H9 (cell line): Measurements from ENCODE around the gene SCUBE3. TPM values are rescaled to one million over a fixed set of nuclear protein-coding genes. Genes with fewer than 3 reads are reported as not detected.

Source experiments
- DNase-seq: peaks from one replicate; pipeline ENCODE4 v3.0.0-alpha.2; 2017
- H2AFZ ChIP-seq: one replicate; pipeline ENCODE4 v1.6.1; 2013; ENCODE audit warnings: mild to moderate bottlenecking, low read length, control low read depth, moderate library complexity
- H2AK5ac ChIP-seq: 2 replicates; pipeline ENCODE4 v1.6.1; 2013; ENCODE audit warnings: low read length, control low read depth, mixed read lengths; ENCODE audit not compliant: insufficient read length
- H2BK120ac ChIP-seq: one replicate; pipeline ENCODE4 v1.6.1; 2013; ENCODE audit warnings: low read depth, mild to moderate bottlenecking, low read length, control low read depth, inconsistent platforms; ENCODE audit not compliant: poor library complexity, severe bottlenecking
- H2BK12ac ChIP-seq: 2 replicates; pipeline ENCODE4 v1.6.1; 2013; ENCODE audit warnings: low read length, control low read depth, mixed read lengths, low read depth; ENCODE audit not compliant: insufficient read length
- H2BK15ac ChIP-seq: 2 replicates; pipeline ENCODE4 v1.6.1; 2013; ENCODE audit warnings: low read depth, low read length, control low read depth
- H2BK20ac ChIP-seq: one replicate; pipeline ENCODE4 v1.6.1; 2013; ENCODE audit warnings: low read depth, mild to moderate bottlenecking, low read length, control low read depth, inconsistent platforms; ENCODE audit not compliant: poor library complexity, severe bottlenecking
- H2BK5ac ChIP-seq: 2 replicates; pipeline ENCODE4 v1.6.1; 2013; ENCODE audit warnings: low read length, control low read depth, mixed read lengths; ENCODE audit not compliant: insufficient read length
- H3K14ac ChIP-seq: 2 replicates; pipeline ENCODE4 v1.6.1; 2013; ENCODE audit warnings: low read length, control low read depth; ENCODE audit not compliant: insufficient read depth
- H3K18ac ChIP-seq: 2 replicates; pipeline ENCODE4 v1.6.1; 2013; ENCODE audit warnings: low read depth, mild to moderate bottlenecking, mixed read lengths, low read length, control low read depth; ENCODE audit not compliant: insufficient read length
- H3K23ac ChIP-seq: 2 replicates; pipeline ENCODE4 v1.6.1; 2013; ENCODE audit warnings: low read length, control low read depth, mixed read lengths, low read depth; ENCODE audit not compliant: insufficient read length
- H3K23me2 ChIP-seq: 2 replicates; pipeline ENCODE4 v1.6.1; 2013; ENCODE audit warnings: low read depth, mild to moderate bottlenecking, mixed read lengths, low read length, control low read depth; ENCODE audit not compliant: insufficient read length, poor library complexity, severe bottlenecking
- H3K27ac ChIP-seq: 2 replicates; pipeline ENCODE4 v1.5.1; 2013; ENCODE audit warnings: low read length, control low read depth, mixed read lengths, low read depth; ENCODE audit not compliant: insufficient read length
- H3K27me3 ChIP-seq: 2 replicates; pipeline ENCODE4 v1.6.1; 2013; ENCODE audit warnings: low read length, control low read depth, inconsistent platforms; ENCODE audit not compliant: insufficient read depth
- H3K4ac ChIP-seq: 2 replicates; pipeline ENCODE4 v1.6.1; 2013; ENCODE audit warnings: low read depth, mild to moderate bottlenecking, control low read depth, inconsistent platforms, low read length, moderate library complexity
- H3K4me1 ChIP-seq: 2 replicates; pipeline ENCODE4 v1.6.1; 2013; ENCODE audit warnings: low read length, control low read depth, inconsistent platforms; ENCODE audit not compliant: insufficient read depth
- H3K4me2 ChIP-seq: 2 replicates; pipeline ENCODE4 v1.6.1; 2013; ENCODE audit warnings: low read length, control low read depth, mixed read lengths; ENCODE audit not compliant: insufficient read length, insufficient read depth
- H3K56ac ChIP-seq: 2 replicates; pipeline ENCODE4 v1.6.1; 2013; ENCODE audit warnings: low read depth, mild to moderate bottlenecking, mixed read lengths, low read length, control low read depth; ENCODE audit not compliant: insufficient read length
- H3K79me1 ChIP-seq: 2 replicates; pipeline ENCODE4 v1.6.1; 2013; ENCODE audit warnings: low read depth, mild to moderate bottlenecking, moderate library complexity, low read length, control low read depth, inconsistent platforms; ENCODE audit not compliant: insufficient read depth, poor library complexity, severe bottlenecking
- H3K79me2 ChIP-seq: 2 replicates; pipeline ENCODE4 v1.6.1; 2013; ENCODE audit warnings: low read length, control low read depth, inconsistent platforms; ENCODE audit not compliant: insufficient read depth
- H3K9ac ChIP-seq: 2 replicates; pipeline ENCODE4 v1.6.1; 2013; ENCODE audit warnings: low read length, control low read depth, mixed read lengths; ENCODE audit not compliant: insufficient read length; ENCODE audit errors: extremely low read depth
- H3K9me3 ChIP-seq: one replicate; pipeline ENCODE4 v1.6.1; 2013; ENCODE audit warnings: low read depth, low read length, inconsistent platforms; ENCODE audit not compliant: control insufficient read depth
- H3T11ph ChIP-seq: one replicate; pipeline ENCODE4 v1.6.1; 2013; ENCODE audit warnings: mild to moderate bottlenecking, low read length, control low read depth, inconsistent platforms
- H4K20me1 ChIP-seq: one replicate; pipeline ENCODE4 v1.6.1; 2013; ENCODE audit not compliant: control insufficient read depth, insufficient read length, insufficient read depth
- H4K5ac ChIP-seq: 2 replicates; pipeline ENCODE4 v1.6.1; 2013; ENCODE audit warnings: low read depth, mild to moderate bottlenecking, mixed read lengths, low read length, control low read depth; ENCODE audit not compliant: insufficient read length
- H4K8ac ChIP-seq: replicated peaks from 2 replicates; pipeline ENCODE4 v1.6.1; 2013; ENCODE audit warnings: low read length, control low read depth, mixed read lengths, low read depth; ENCODE audit not compliant: insufficient read length
- H4K91ac ChIP-seq: 2 replicates; pipeline ENCODE4 v1.6.1; 2013; ENCODE audit warnings: low read depth, mild to moderate bottlenecking, moderate library complexity, mixed read lengths, low read length, control low read depth; ENCODE audit not compliant: insufficient read length
- H3K27ac Mint-ChIP-seq, 3 experiments: 2 replicates in 2 of 3; 3 replicates in 1 of 3; pipeline ENCODE4 v1.8.0; 2020 to 2021; ENCODE audit warnings: mixed read lengths in 3 of 3, mild to moderate bottlenecking in 1 of 3, moderate library complexity in 1 of 3
- H3K27me3 Mint-ChIP-seq: 2 replicates; pipeline ENCODE4 v1.8.0; 2021; ENCODE audit warnings: low read depth, mild to moderate bottlenecking, moderate library complexity, mixed read lengths
- H3K36me3 Mint-ChIP-seq, 3 experiments: 2 replicates in 2 of 3; 3 replicates in 1 of 3; pipeline ENCODE4 v1.8.0; 2020 to 2021; ENCODE audit warnings: low read depth in 3 of 3, mixed read lengths in 3 of 3; ENCODE audit not compliant: insufficient read depth in 1 of 3
- H3K4me1 Mint-ChIP-seq, 2 experiments: 2 replicates each; pipeline ENCODE4 v1.8.0; 2020; ENCODE audit warnings: mixed read lengths in 2 of 2
- H3K4me3 Mint-ChIP-seq, 2 experiments: 2 replicates in 1 of 2; 3 replicates in 1 of 2; pipeline ENCODE4 v1.8.0; 2020 to 2021; ENCODE audit warnings: mild to moderate bottlenecking in 2 of 2, mixed read lengths in 2 of 2, moderate library complexity in 1 of 2
- H3K9me3 Mint-ChIP-seq, 2 experiments: 2 replicates in 1 of 2; 3 replicates in 1 of 2; pipeline ENCODE4 v1.8.0; 2020; ENCODE audit warnings: mild to moderate bottlenecking in 2 of 2, mixed read lengths in 2 of 2, moderate library complexity in 1 of 2
- WGBS: extraction: QIAGEN DNeasy Blood & Tissue Kit; methylation state at CpG from one replicate; pipeline ENCODE4 v1.1.7; 2013; ENCODE audit warnings: missing lambda C conversion rate, low lambda C conversion rate, mixed read lengths; ENCODE audit not compliant: insufficient read length; ENCODE audit errors: extremely low coverage; 5-methylcytosine and 5-hydroxymethylcytosine counted together
- total RNA-seq: library from RNA; stranded (reverse); gene quantifications from 2 replicates; pipeline ENCODE4 v1.2.1, GENCODE V29; 2021
- TF ChIP-seq, protein P1 (sequence below): fragments of 200-600 bp; sonication (generic); conservative IDR thresholded peaks from 3 replicates; pipeline ENCODE4 v1.8.0; 2021; ENCODE audit warnings: antibody characterized with exemption, mild to moderate bottlenecking

SCUBE3 gene
- total RNA-seq, 1 experiment from 2014 or later, result 2.7 TPM

GRCh38 chr6:35186571-35186970, 27.2 kb upstream of the SCUBE3 start:
- DNase-seq, result no peak
- Histone ChIP-seq H3K4ac (no peak overlapping the region), H4K8ac (no peak overlapping the region), H4K91ac (no peak overlapping the region), H3K79me2 (no peaks in the 10 kb centered on the region), H3K23me2 (no peaks in the 10 kb centered on the region), H2BK12ac (no peak overlapping the region), H3K18ac (no peak overlapping the region), H3K79me1 (no peaks in the 10 kb centered on the region), H4K5ac (no peak overlapping the region), H3K9ac (no peak overlapping the region), H3K27ac (no peak overlapping the region), H2BK120ac (no peak overlapping the region), H2AK5ac (no peak overlapping the region), H2AFZ (no peak overlapping the region), H3K9me3 (no peaks in the 10 kb centered on the region), H3K14ac (no peak overlapping the region), H3K27me3 (no peaks in the 10 kb centered on the region), H3T11ph (no peak overlapping the region), H3K56ac (no peak overlapping the region), H3K4me2 (no peak overlapping the region), H2BK15ac (no peak overlapping the region), H3K4me1 (no peaks in the 10 kb centered on the region), H2BK5ac (no peak overlapping the region), H3K23ac (no peak overlapping the region), H4K20me1 (no peaks in the 10 kb centered on the region), H2BK20ac (no peak overlapping the region)
- peaks cover 29% of the 10 kb centered on the region for H3K27me3 Mint-ChIP-seq
- H3K36me3 Mint-ChIP-seq, result no peaks in the 10 kb centered on the region
- no peak overlapping the region for H3K27ac Mint-ChIP-seq
- H3K4me1 Mint-ChIP-seq, result peaks cover 3 to 12% of the 10 kb centered on the region in 2 experiments; a peak in 3 of 4 replicates
- WGBS, result no CpG with 5 or more reads among the region's 2 CpGs
- H3K9me3 Mint-ChIP-seq, result peaks cover 0 to 3% of the 10 kb centered on the region in 2 experiments; a peak in 1 of 5 replicates
- TF ChIP-seq, protein P1, sequence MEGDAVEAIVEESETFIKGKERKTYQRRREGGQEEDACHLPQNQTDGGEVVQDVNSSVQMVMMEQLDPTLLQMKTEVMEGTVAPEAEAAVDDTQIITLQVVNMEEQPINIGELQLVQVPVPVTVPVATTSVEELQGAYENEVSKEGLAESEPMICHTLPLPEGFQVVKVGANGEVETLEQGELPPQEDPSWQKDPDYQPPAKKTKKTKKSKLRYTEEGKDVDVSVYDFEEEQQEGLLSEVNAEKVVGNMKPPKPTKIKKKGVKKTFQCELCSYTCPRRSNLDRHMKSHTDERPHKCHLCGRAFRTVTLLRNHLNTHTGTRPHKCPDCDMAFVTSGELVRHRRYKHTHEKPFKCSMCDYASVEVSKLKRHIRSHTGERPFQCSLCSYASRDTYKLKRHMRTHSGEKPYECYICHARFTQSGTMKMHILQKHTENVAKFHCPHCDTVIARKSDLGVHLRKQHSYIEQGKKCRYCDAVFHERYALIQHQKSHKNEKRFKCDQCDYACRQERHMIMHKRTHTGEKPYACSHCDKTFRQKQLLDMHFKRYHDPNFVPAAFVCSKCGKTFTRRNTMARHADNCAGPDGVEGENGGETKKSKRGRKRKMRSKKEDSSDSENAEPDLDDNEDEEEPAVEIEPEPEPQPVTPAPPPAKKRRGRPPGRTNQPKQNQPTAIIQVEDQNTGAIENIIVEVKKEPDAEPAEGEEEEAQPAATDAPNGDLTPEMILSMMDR, result no peak
- H3K4me3 Mint-ChIP-seq, result no peak overlapping the region
